ENCODE data around the gene MT4. TPM values are rescaled to one million over a fixed set of nuclear protein-coding genes. Genes with fewer than 3 reads are reported as not detected.

The MT4 gene
- total RNA-seq, 1 donor from 2014 or later = not detected

DNA sequence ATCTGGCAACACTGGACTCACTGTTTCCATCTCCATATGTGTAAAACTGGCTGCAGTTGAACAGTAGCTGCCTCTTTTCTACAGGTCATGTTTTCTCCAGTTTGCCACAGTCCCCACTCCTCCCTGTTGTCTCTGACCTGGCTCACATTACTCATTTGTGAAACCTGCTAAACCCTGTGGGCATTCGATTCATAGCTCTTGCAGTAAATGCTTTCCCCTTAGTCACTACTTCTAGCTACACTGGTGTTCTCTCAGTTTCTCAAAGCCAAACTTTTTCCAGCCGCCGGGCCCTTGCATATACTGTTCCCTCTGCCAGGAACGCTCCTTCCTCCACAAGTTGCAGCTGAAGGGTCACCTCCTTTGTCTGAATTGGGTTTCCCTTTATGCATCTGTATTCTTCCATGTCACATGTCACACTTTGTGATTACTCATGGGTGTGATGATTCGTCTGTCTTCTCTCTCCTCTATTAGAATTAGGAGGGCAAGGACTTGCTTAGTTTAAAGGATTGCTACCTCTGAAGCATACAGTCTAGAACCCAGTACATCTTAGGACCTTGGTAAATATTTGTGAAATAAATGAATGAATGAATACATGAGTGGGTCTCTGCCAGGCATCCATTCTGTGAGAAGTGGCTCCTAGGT is 15.0 kb upstream of the MT4 start:
- peak; percentile 71 for DNase-seq (ENCODE audit: low read depth)
- Histone ChIP-seq H3K4me3 (ENCODE audit: low read depth, low read length) (no peak overlapping the region), H3K36me3 (ENCODE audit: control insufficient read depth, insufficient read depth, low read length) (no peaks in the 10 kb centered on the region), H3K27me3 (ENCODE audit: control insufficient read depth, insufficient read depth, low read length) (no peaks in the 10 kb centered on the region)
- TF ChIP-seq, protein P1, sequence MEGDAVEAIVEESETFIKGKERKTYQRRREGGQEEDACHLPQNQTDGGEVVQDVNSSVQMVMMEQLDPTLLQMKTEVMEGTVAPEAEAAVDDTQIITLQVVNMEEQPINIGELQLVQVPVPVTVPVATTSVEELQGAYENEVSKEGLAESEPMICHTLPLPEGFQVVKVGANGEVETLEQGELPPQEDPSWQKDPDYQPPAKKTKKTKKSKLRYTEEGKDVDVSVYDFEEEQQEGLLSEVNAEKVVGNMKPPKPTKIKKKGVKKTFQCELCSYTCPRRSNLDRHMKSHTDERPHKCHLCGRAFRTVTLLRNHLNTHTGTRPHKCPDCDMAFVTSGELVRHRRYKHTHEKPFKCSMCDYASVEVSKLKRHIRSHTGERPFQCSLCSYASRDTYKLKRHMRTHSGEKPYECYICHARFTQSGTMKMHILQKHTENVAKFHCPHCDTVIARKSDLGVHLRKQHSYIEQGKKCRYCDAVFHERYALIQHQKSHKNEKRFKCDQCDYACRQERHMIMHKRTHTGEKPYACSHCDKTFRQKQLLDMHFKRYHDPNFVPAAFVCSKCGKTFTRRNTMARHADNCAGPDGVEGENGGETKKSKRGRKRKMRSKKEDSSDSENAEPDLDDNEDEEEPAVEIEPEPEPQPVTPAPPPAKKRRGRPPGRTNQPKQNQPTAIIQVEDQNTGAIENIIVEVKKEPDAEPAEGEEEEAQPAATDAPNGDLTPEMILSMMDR (IDR thresholded peaks at IDR 0.05; ENCODE audit: insufficient read depth, low read length, severe bottlenecking) = no peak
- FAIRE-seq = no peak

DNA sequence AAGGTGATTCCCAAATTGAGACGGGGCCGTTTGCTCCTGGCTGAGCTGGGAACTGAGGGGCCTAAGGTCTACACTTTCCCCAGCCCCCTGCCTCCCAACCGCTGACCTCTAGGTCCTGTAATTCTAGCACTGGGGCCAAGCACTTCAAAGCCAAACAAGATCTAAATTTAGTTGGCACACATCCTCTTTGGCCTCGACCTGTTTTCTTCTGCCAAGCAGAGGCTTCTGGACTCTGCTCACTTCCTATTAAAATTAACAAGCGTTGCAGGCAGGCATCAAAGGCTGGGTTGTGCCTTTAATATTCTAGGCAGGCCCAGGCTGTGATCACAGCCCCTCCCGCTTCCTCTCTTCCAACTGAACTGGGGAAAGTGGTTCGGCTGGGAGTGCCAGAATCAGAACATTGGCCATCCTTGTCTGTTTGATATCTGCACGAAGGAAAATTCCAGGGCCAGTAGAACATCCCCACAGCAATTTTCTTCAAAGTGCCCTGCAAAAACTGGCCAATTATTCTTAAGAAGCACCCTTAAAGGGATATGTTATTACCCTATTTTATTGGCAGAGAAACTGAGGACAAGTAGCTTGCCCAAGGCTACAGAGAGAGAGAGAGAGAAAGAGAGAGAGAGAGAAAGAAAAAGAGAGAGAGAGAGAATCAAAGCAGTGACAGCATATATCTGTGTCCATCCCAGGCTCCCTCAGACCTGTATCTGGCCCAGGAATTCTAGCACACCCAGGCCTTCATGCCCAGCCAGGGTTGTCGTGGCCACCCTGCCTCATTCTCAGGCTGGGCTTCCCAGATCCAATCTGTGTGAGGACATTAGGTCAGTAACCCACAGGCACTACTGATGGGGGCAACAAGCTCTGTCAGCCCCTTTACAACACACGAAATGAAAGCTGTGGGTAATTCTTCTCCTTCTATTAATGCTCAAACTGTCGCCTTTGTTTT is 12.8 kb upstream of the MT4 start:
- H3K27me3 ChIP-seq (ENCODE audit: control insufficient read depth, insufficient read depth, low read length) = peaks cover 3% of the 10 kb centered on the region
- DNase-seq (ENCODE audit: low read depth) (no peak), FAIRE-seq (no peak)
- TF ChIP-seq, protein P1 (IDR thresholded peaks at IDR 0.05; ENCODE audit: insufficient read depth, low read length, severe bottlenecking) = no peak
- no peaks in the 10 kb centered on the region for H3K36me3 ChIP-seq (ENCODE audit: control insufficient read depth, insufficient read depth, low read length)
- H3K4me3 ChIP-seq (ENCODE audit: low read depth, low read length) = no peak overlapping the region

DNA sequence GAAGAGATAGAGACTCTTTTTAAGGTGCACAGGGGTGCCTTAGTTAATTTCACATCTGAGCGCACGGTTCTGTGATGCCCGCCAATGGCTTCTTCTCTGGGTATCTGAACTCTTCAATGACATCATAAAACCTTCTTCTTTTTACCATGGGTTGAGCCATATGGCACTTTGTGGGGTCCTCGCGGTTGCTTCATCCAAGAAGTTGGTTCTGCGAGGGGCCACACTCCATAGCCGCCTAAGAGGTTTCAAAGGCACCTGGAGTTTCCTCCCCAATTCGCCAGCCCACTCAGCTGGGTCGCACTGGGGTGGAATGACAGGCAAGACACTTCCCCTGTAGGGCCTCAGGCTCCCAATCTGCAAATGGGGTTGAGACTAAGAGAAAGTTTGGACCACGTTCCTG is 10.4 kb upstream of the MT4 start:
- DNase-seq (ENCODE audit: low read depth) (no peak), FAIRE-seq (no peak)
- Histone ChIP-seq H3K27me3 (ENCODE audit: control insufficient read depth, insufficient read depth, low read length) (peaks cover 3% of the 10 kb centered on the region), H3K4me3 (ENCODE audit: low read depth, low read length) (no peak overlapping the region), H3K36me3 (ENCODE audit: control insufficient read depth, insufficient read depth, low read length) (no peaks in the 10 kb centered on the region)
- TF ChIP-seq, protein P1 (IDR thresholded peaks at IDR 0.05; ENCODE audit: insufficient read depth, low read length, severe bottlenecking) = no peak

DNA sequence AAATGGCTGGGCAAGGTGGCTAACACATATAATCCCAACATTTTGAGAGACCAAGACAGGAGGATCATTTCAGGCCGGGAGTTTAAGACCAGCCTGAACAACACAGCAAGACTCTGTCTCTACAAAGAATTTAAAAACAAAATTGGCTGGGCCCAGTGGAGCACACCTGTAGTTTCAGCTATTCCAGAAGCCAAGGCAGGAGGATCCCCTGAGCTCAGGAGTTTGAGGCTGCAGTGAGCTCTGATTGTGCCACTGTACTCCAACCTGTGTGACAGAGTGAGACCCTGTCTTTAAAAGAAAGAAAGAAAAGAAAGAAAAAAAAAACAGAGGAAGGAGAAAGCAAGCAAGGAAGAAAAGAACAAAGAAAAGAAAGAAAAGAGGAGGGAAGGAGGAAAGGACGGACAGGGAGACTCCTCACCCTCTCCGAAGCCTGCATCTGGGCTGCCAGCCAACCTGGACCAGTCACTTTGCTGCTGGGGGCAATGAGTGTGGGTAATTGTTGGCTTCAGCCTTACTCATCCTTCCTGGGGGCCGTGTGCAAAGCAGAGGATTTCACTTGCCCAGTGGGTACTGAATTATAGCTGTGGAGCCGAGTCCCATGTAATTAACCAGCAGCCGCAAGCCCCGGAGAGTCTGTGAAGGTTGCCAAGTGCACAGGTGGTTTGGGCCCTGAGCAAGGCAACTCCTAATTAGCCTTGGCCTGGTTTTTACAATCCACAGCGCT is 6.7 kb upstream of the MT4 start:
- TF ChIP-seq, protein P1 (IDR thresholded peaks at IDR 0.05; ENCODE audit: insufficient read depth, low read length, severe bottlenecking) = no peak
- H3K4me3 ChIP-seq (ENCODE audit: low read depth, low read length) = no peak overlapping the region
- peak; percentile 89 for DNase-seq (ENCODE audit: low read depth)
- H3K36me3 ChIP-seq (ENCODE audit: control insufficient read depth, insufficient read depth, low read length) = no peaks in the 10 kb centered on the region
- peak; percentile 92 for FAIRE-seq
- peaks cover 3% of the 10 kb centered on the region for H3K27me3 ChIP-seq (ENCODE audit: control insufficient read depth, insufficient read depth, low read length)

DNA sequence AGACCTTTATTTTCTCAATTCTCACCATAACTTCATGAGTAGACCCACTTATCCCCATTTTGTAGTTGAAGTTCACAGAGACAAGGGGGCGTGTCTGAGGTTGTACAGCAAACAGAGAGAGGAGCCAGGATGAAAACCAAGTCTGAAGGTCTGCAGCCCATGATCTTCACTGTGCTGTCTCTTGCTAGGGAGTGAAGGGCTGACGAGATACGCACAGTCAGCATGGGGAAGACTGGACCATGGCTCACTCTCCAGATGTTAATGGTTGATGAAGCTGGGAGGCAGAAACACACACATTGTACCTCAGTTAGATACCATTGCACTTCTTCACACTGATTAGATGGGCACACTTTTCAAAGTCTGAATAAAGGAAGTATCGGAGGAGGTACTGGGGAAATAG is 5.8 kb upstream of the MT4 start:
- Histone ChIP-seq H3K27me3 (ENCODE audit: control insufficient read depth, insufficient read depth, low read length) (peaks cover 3% of the 10 kb centered on the region), H3K36me3 (ENCODE audit: control insufficient read depth, insufficient read depth, low read length) (no peaks in the 10 kb centered on the region), H3K4me3 (ENCODE audit: low read depth, low read length) (no peak overlapping the region)
- FAIRE-seq = peak; percentile 50
- TF ChIP-seq, protein P1 (IDR thresholded peaks at IDR 0.05; ENCODE audit: insufficient read depth, low read length, severe bottlenecking) = no peak
- DNase-seq (ENCODE audit: low read depth) = no peak

Measured in bronchial epithelial cell (primary cell).